GM06990 (cell line): ENCODE results near the gene REXO5.

Source experiments
- DNase-seq: peaks from one replicate; pipeline ENCODE4 v3.0.0-alpha.2; 2011; ENCODE audit not compliant: insufficient read length; ENCODE audit errors: extremely low read depth
- H3K27me3 ChIP-seq: replicated peaks from 2 replicates; pipeline ENCODE4 v1.6.0; 2011; ENCODE audit warnings: low read length; ENCODE audit not compliant: control insufficient read depth, insufficient read depth
- H3K36me3 ChIP-seq: 2 replicates; pipeline ENCODE4 v1.5.1; 2011; ENCODE audit warnings: low read length; ENCODE audit not compliant: control insufficient read depth, insufficient read depth
- H3K4me3 ChIP-seq: replicated peaks from 2 replicates; pipeline ENCODE4 v1.5.1; 2011; ENCODE audit warnings: low read depth, mild to moderate bottlenecking, control low read depth, low read length
- CTCF ChIP-seq: IDR thresholded peaks from 2 replicates; pipeline ENCODE4 v1.5.1; 2011; ENCODE audit warnings: low read length, control low read depth, mild to moderate bottlenecking, inconsistent platforms; ENCODE audit not compliant: insufficient read depth, poor library complexity, severe bottlenecking

The REXO5 gene

DNA sequence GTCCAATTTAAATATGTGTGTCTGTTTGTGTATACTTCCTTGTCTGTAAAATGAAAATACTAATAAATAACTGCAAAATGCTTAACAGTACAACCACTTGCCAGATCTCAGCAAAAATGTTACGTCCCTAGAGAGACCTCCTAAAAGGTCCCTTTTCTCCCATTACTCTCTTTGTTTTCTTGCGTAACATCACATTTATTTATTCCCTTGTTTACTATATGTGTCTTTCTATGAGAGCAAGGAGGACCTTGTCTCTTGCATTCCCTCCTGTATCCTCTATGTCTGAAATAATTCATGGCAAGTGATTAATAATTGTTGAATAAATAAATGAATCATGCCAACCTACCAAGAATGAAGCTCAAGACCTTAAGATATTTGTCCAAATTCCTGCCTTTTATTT is 40.6 kb upstream of the REXO5 start:
- H3K27me3 ChIP-seq = no peaks in the 10 kb centered on the region
- no peaks in the 10 kb centered on the region for H3K36me3 ChIP-seq
- no peak for DNase-seq
- no peak for TF ChIP-seq CTCF
- no peak overlapping the region for H3K4me3 ChIP-seq

DNA sequence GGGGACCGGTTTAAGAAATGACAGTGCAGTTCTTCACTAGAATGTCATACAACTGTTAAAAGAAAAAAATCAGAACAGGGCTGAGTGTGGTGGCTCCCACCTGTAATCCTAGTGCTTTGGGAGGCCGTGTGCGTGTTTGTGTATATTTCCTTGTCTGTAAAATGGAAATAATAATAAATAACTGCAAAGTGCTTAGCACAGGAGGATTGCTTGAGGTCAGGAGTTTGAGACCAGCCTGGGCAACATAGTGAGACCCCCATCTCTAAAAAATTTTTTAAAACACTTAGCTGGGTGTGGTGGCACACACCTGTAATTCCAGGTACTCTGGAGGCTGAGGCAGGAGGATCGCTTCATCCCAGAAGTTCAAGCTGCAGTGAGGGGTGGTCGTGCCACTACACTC is 40.0 kb upstream of the REXO5 start:
- TF ChIP-seq CTCF = no peak
- DNase-seq = no peak
- no peaks in the 10 kb centered on the region for H3K27me3 ChIP-seq
- no peaks in the 10 kb centered on the region for H3K36me3 ChIP-seq
- no peak overlapping the region for H3K4me3 ChIP-seq

DNA sequence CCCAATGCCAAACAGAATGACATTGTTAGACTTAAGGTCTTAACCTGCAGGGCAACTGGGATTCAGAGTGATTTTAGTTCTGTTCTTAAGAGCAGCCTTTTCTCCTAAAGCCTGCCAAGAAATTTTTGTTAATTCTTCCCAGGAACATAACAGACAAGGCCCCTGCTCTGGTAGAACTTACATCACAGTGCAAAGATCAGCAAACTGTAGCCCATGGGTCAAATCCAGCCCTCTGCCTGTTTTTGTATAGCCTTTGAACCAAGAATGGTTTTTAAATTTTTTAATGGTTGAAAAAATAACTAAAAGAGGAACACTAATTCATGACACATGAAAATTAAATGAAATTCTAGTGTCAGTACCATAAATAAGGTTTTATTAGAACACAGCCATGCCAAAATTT is 38.8 kb upstream of the REXO5 start:
- no peak for DNase-seq
- TF ChIP-seq CTCF = no peak
- no peak overlapping the region for H3K4me3 ChIP-seq
- H3K27me3 ChIP-seq = no peaks in the 10 kb centered on the region
- no peaks in the 10 kb centered on the region for H3K36me3 ChIP-seq

- TF ChIP-seq CTCF = no peak
- H3K36me3 ChIP-seq = no peaks in the 10 kb centered on the region
- no peak overlapping the region for H3K4me3 ChIP-seq
- no peak for DNase-seq
- no peaks in the 10 kb centered on the region for H3K27me3 ChIP-seq
Measured at GRCh38 chr16:20768121-20768520, 38.2 kb upstream of the REXO5 start.

DNA sequence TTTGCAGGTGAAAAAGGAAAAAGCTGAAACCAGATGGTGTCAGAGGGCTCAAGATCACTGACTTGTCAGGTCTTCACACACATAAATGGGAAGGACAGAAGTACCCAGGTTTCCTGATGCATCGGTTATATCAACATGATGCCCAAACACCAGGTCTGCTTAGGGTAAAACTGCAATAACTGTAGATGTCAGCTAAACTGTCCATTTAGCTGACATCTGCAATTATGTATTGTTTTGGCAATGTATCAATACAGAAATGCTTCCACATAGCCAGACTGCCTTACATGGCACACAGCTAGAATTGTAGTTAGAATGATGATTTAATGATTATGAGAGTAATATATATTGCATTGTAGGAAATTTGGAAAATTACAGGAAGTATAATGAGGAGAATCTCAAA is 37.5 kb upstream of the REXO5 start:
- no peak for TF ChIP-seq CTCF
- no peak overlapping the region for H3K4me3 ChIP-seq
- H3K36me3 ChIP-seq = no peaks in the 10 kb centered on the region
- H3K27me3 ChIP-seq = no peaks in the 10 kb centered on the region
- no peak for DNase-seq

- TF ChIP-seq CTCF = no peak
- Histone ChIP-seq H3K27me3 (no peaks in the 10 kb centered on the region), H3K4me3 (no peak overlapping the region)
Measured at GRCh38 chr16:20773679-20774078, 32.6 kb upstream of the REXO5 start.

More at GRCh38 chr16:20773679-20774078, 32.6 kb upstream of the REXO5 start:
- DNase-seq = no peak
- H3K36me3 ChIP-seq = no peaks in the 10 kb centered on the region
